Measurements from ENCODE around the gene RPL37A.

The RPL37A gene

DNA sequence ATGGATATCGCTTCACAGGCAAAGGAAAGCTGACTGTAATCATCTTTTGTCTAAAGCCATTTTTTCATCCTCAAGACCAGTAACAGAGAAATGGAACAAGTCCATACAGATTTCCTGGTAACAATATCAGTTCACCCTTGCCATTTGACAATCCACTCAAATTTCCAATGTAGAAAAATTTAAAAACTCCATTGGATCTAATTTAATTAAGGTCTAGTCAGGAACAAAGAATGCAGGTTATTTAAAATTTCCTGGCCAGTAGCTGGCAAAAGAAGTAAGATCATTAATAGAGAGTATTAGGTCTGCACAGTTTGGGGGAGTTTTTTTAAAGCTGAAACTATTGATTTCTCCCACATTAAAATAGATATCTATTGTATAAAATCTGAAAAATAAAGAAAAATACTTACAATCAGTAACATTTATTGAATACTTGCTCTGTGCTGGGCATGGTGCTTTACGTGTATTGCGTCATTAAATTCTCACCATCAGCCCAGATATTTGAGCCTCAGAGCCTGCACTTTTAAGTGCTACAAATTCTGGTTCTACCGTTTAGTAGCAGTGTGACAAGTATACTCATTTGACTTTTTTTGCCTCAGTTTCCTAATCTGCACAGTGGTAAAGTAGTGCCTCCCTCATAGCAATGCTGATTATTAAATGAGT, 44.6 kb upstream of the RPL37A start:
- Histone ChIP-seq H3K79me2 (ENCODE audit: low read length) (no peaks in the 10 kb centered on the region), H4K20me1 (ENCODE audit: insufficient read depth, low read length) (no peaks in the 10 kb centered on the region), H3K4me2 (ENCODE audit: low read length) (no peak overlapping the region), H2AFZ (ENCODE audit: low read depth, low read length) (no peak overlapping the region), H3K9ac (ENCODE audit: low read length) (no peak overlapping the region), H3K27me3 (ENCODE audit: low read depth, low read length) (no peaks in the 10 kb centered on the region), H3K4me3 (ENCODE audit: low read length) (no peak overlapping the region), H3K9me3 (ENCODE audit: insufficient read depth, low read length) (no peaks in the 10 kb centered on the region), H3K4me1 (ENCODE audit: low read length) (peaks cover 5% of the 10 kb centered on the region), H3K27ac (ENCODE audit: low read length) (no peak overlapping the region), H3K36me3 (replicated peaks; ENCODE audit: low read depth, low read length) (peaks cover 36% of the 10 kb centered on the region)
- TF ChIP-seq EZH2phosphoT487 (IDR thresholded peaks at IDR 0.05; ENCODE audit: low read depth), result no peak
- TF ChIP-seq, protein P1, sequence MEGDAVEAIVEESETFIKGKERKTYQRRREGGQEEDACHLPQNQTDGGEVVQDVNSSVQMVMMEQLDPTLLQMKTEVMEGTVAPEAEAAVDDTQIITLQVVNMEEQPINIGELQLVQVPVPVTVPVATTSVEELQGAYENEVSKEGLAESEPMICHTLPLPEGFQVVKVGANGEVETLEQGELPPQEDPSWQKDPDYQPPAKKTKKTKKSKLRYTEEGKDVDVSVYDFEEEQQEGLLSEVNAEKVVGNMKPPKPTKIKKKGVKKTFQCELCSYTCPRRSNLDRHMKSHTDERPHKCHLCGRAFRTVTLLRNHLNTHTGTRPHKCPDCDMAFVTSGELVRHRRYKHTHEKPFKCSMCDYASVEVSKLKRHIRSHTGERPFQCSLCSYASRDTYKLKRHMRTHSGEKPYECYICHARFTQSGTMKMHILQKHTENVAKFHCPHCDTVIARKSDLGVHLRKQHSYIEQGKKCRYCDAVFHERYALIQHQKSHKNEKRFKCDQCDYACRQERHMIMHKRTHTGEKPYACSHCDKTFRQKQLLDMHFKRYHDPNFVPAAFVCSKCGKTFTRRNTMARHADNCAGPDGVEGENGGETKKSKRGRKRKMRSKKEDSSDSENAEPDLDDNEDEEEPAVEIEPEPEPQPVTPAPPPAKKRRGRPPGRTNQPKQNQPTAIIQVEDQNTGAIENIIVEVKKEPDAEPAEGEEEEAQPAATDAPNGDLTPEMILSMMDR (IDR thresholded peaks at IDR 0.05; ENCODE audit: low read depth, low read length), result no peak

DNA sequence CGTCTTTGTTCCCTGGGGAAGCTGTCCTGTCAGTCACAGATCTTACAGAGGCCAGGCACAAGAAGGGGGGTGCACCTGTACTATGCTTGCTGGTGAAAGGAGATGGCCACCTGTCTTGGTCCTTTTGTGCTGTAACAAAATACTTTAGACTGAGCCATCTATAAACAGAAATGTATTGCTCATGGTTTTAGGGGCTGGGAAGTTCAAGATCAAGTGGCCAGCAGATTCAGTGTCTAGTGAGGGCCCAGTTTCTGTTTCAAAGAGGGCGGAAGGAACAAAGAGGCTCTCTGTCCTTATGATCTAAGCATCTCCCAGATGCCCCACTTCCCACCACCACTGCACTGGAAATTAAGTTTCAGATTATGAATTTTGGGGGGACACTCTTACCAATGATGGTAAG, 35.5 kb upstream of the RPL37A start:
- Histone ChIP-seq H3K4me1 (ENCODE audit: low read length) (no peaks in the 10 kb centered on the region), H3K9ac (ENCODE audit: low read length) (no peak overlapping the region), H4K20me1 (ENCODE audit: insufficient read depth, low read length) (no peaks in the 10 kb centered on the region), H3K27ac (ENCODE audit: low read length) (no peak overlapping the region), H3K4me3 (ENCODE audit: low read length) (no peak overlapping the region), H3K4me2 (ENCODE audit: low read length) (no peak overlapping the region), H2AFZ (ENCODE audit: low read depth, low read length) (no peak overlapping the region), H3K9me3 (ENCODE audit: insufficient read depth, low read length) (no peaks in the 10 kb centered on the region), H3K36me3 (replicated peaks; ENCODE audit: low read depth, low read length) (peaks cover 5% of the 10 kb centered on the region), H3K79me2 (ENCODE audit: low read length) (no peaks in the 10 kb centered on the region), H3K27me3 (ENCODE audit: low read depth, low read length) (no peaks in the 10 kb centered on the region)
- TF ChIP-seq, protein P1 (IDR thresholded peaks at IDR 0.05; ENCODE audit: low read depth, low read length), result no peak
- TF ChIP-seq EZH2phosphoT487 (IDR thresholded peaks at IDR 0.05; ENCODE audit: low read depth), result no peak

- Histone ChIP-seq H4K20me1 (ENCODE audit: insufficient read depth, low read length) (no peaks in the 10 kb centered on the region), H3K79me2 (ENCODE audit: low read length) (no peaks in the 10 kb centered on the region), H3K9ac (ENCODE audit: low read length) (no peak overlapping the region), H3K36me3 (replicated peaks; ENCODE audit: low read depth, low read length) (peaks cover 7% of the 10 kb centered on the region), H2AFZ (ENCODE audit: low read depth, low read length) (no peak overlapping the region), H3K27me3 (ENCODE audit: low read depth, low read length) (no peaks in the 10 kb centered on the region), H3K4me1 (ENCODE audit: low read length) (no peaks in the 10 kb centered on the region), H3K27ac (ENCODE audit: low read length) (no peak overlapping the region), H3K4me3 (ENCODE audit: low read length) (no peak overlapping the region), H3K4me2 (ENCODE audit: low read length) (no peak overlapping the region), H3K9me3 (ENCODE audit: insufficient read depth, low read length) (no peaks in the 10 kb centered on the region)
- TF ChIP-seq, protein P1 (IDR thresholded peaks at IDR 0.05; ENCODE audit: low read depth, low read length), result no peak
- TF ChIP-seq EZH2phosphoT487 (IDR thresholded peaks at IDR 0.05; ENCODE audit: low read depth), result no peak
Observed at GRCh38 chr2:216464104-216464720, 34.4 kb upstream of the RPL37A start.

- Histone ChIP-seq H3K4me1 (ENCODE audit: low read length) (no peaks in the 10 kb centered on the region), H3K4me3 (ENCODE audit: low read length) (no peak overlapping the region), H3K9me3 (ENCODE audit: insufficient read depth, low read length) (no peaks in the 10 kb centered on the region), H2AFZ (ENCODE audit: low read depth, low read length) (no peak overlapping the region), H4K20me1 (ENCODE audit: insufficient read depth, low read length) (no peaks in the 10 kb centered on the region), H3K27ac (ENCODE audit: low read length) (no peak overlapping the region), H3K27me3 (ENCODE audit: low read depth, low read length) (no peaks in the 10 kb centered on the region), H3K36me3 (replicated peaks; ENCODE audit: low read depth, low read length) (peaks cover 9% of the 10 kb centered on the region), H3K9ac (ENCODE audit: low read length) (no peak overlapping the region), H3K79me2 (ENCODE audit: low read length) (no peaks in the 10 kb centered on the region), H3K4me2 (ENCODE audit: low read length) (no peak overlapping the region)
- no peak for TF ChIP-seq EZH2phosphoT487 (IDR thresholded peaks at IDR 0.05; ENCODE audit: low read depth)
- TF ChIP-seq, protein P1 (IDR thresholded peaks at IDR 0.05; ENCODE audit: low read depth, low read length), result no peak
Observed at GRCh38 chr2:216465579-216466195, 33.0 kb upstream of the RPL37A start.
